Psoas muscle (tissue), 8 donors: ENCODE data around the gene TECPR2. TPM values are rescaled to one million over a fixed set of nuclear protein-coding genes. Genes with fewer than 3 reads are reported as not detected.

Experiments used
- ATAC-seq, 4 donors: fragments of 200-7000 bp; cut with Tn5 transposase; one replicate each; pipeline ENCODE4 v1.9.1; 2020; ENCODE audit warnings: moderate library complexity in 3 of 4, mild to moderate bottlenecking in 2 of 4
- DNase-seq, 2 donors: peaks; one replicate each; pipeline ENCODE4 v3.0.0-alpha.2; 2020
- H3K27ac ChIP-seq: fragments of 200-600 bp; one replicate; pipeline ENCODE4 v1.8.0; 2022
- H3K27me3 ChIP-seq, 3 donors: fragments of 200-600 bp in 1 of 3; one replicate each; pipeline versions ENCODE4 v1.6.1 to v1.8.0; 2013 to 2022; ENCODE audit warnings: low read length in 2 of 3, mild to moderate bottlenecking in 2 of 3, moderate library complexity in 1 of 3; ENCODE audit not compliant: insufficient read depth in 3 of 3
- H3K36me3 ChIP-seq, 2 donors: fragments of 200-600 bp in 1 of 2; one replicate each; pipeline versions ENCODE4 v1.6.1 to v1.8.0; 2013 to 2022; ENCODE audit warnings: low read depth in 1 of 2, mild to moderate bottlenecking in 1 of 2, moderate library complexity in 1 of 2; ENCODE audit not compliant: insufficient read depth in 1 of 2
- H3K4me1 ChIP-seq: fragments of 200-600 bp; one replicate; pipeline ENCODE4 v1.8.0; 2022
- H3K4me3 ChIP-seq: fragments of 200-600 bp; one replicate; pipeline ENCODE4 v1.8.0; 2022; ENCODE audit warnings: mild to moderate bottlenecking
- H3K9me3 ChIP-seq: fragments of 200-600 bp; one replicate; pipeline ENCODE4 v1.8.0; 2022
- CTCF ChIP-seq: fragments of 200-600 bp; IDR thresholded peaks from one replicate; pipeline ENCODE4 v1.8.0; 2022; ENCODE audit warnings: antibody characterized with exemption
- WGBS, 3 donors: extraction: QIAGEN DNeasy Blood & Tissue Kit; methylation state at CpG; one replicate each; pipeline versions ENCODE4 v1.1.6 to v1.1.7; 2013; 5-methylcytosine and 5-hydroxymethylcytosine counted together
- intact Hi-C, 2 donors: fragments of 100-400 bp; cut with DNase I; formaldehyde crosslinking; loops; one replicate each; pipeline versions ENCODE4 v1.11.0 to v1.14.2; 2022
- polyA plus RNA-seq, 3 donors: library from polyadenylated mRNA; stranded (reverse); fragments of 200-250 nt; gene quantifications; one replicate each; pipeline ENCODE4 v1.2.3, GENCODE V29; 2013
- total RNA-seq, 4 donors: library from RNA; stranded (reverse); fragmentation: NEBNext Ultra II Directional in 2 of 4; extraction: Animal tissue kit (Norgen Biotek cat#: 25700) in 2 of 4; gene quantifications; one replicate each; pipeline versions ENCODE4 v1.2.1 to v1.2.4, GENCODE V29; 2021 to 2023
- donor health status: healthy with polysubstance abuse.
- donor health status: DM: no; HTN: no; CAD: no; lungs with moderate emphysema.
- donor health status: Bipolar disorder and iron deficiency.
- donor health status: healthy.
- donor health status: DM: yes; HTN: yes; CAD: no.
- donor health status: DM: no; HTN: no; CAD: no.
- donor health status: DM: no; HTN: no; CAD: no.
- donor health status: DM: yes; HTN: yes; CAD: no.

Gene TECPR2
- total and polyA plus RNA-seq, 7 donors, result 5.7 to 22.5 (median 16.4) TPM

GRCh38 chr14:102471921-102472790, 109.4 kb downstream of the TECPR2 start:
- Histone ChIP-seq H3K27ac (peak overlapping the region; percentile 71), H3K27me3 (no peaks in the 10 kb centered on the region), H3K36me3 (no peaks in the 10 kb centered on the region), H3K4me3 (peak overlapping the region; percentile 6), H3K9me3 (no peaks in the 10 kb centered on the region), H3K4me1 (peaks cover 20% of the 10 kb centered on the region)
- DNase-seq (no peak), ATAC-seq (no peak)
- WGBS, 3 donors, result 69 to 88% (median 75%) methylated on average over 8 of the region's 8 CpGs
- intact Hi-C loops, result loop anchor here in 1 of 2 donors (5.0 kb wide), 1 partner anchor 45 kb away; no protein-coding TSS in a partner anchor
- no peak for TF ChIP-seq CTCF

GRCh38 chr14:102472791-102473150, 110.0 kb downstream of the TECPR2 start:
- 42 to 67% (median 46%) methylated on average over 9 of the region's 9 CpGs for WGBS, 3 donors
- H3K36me3 ChIP-seq, result no peaks in the 10 kb centered on the region
- intact Hi-C loops, result loop anchor here in 1 of 2 donors (5.0 kb wide), 1 partner anchor 45 kb away; no protein-coding TSS in a partner anchor
- H3K4me1 ChIP-seq, result peaks cover 20% of the 10 kb centered on the region
- no peaks in the 10 kb centered on the region for H3K27me3 ChIP-seq
- no peak for DNase-seq
- H3K27ac ChIP-seq, result peak overlapping the region; percentile 71
- H3K4me3 ChIP-seq, result peak overlapping the region; percentile 6
- ATAC-seq, result peak in 3 of 4 donors; percentile 38 to 56 (median 46)
- no peaks in the 10 kb centered on the region for H3K9me3 ChIP-seq
- no peak for TF ChIP-seq CTCF

- no peaks in the 10 kb centered on the region for H3K9me3 ChIP-seq
- peak overlapping the region; percentile 71 for H3K27ac ChIP-seq
- DNase-seq (no peak), ATAC-seq (no peak)
- no peaks in the 10 kb centered on the region for H3K36me3 ChIP-seq
- H3K4me1 ChIP-seq, result peaks cover 20% of the 10 kb centered on the region
- 93 to 99% (median 97%) methylated on average over 2 of the region's 2 CpGs for WGBS, 3 donors
- no peaks in the 10 kb centered on the region for H3K27me3 ChIP-seq
- TF ChIP-seq CTCF, result no peak
- intact Hi-C loops, result loop anchor here in 1 of 2 donors (5.0 kb wide), 1 partner anchor 44 kb away; no protein-coding TSS in a partner anchor
- no peak overlapping the region for H3K4me3 ChIP-seq
Measured at GRCh38 chr14:102473559-102473958, 110.8 kb downstream of the TECPR2 start.

GRCh38 chr14:102474934-102475333, 112.2 kb downstream of the TECPR2 start:
- Histone ChIP-seq H3K4me1 (peaks cover 31% of the 10 kb centered on the region), H3K4me3 (peak overlapping the region; percentile 26), H3K27me3 (no peaks in the 10 kb centered on the region), H3K9me3 (no peaks in the 10 kb centered on the region), H3K27ac (peak overlapping the region; percentile 67), H3K36me3 (no peaks in the 10 kb centered on the region)
- no peak for TF ChIP-seq CTCF
- intact Hi-C loops, result loop anchor here (2.0 to 5.0 kb wide), 2 partner anchors 24 to 42 kb away; no protein-coding TSS in a partner anchor
- 20 to 35% (median 34%) methylated on average over 5 of the region's 5 CpGs for WGBS, 3 donors
- peak; percentile 85 to 95 for DNase-seq
- peak; percentile 95 to 97 (median 95) for ATAC-seq
